SK-N-MC (cell line): ENCODE results near the gene PDE4D.
"Not testable (repeated sequence)": the region's sequence is repeated elsewhere in the genome, so short reads cannot be mapped to it uniquely, and the experiment has no call there.

Experiments
- DNase-seq: peaks from one replicate; pipeline ENCODE4 v3.0.0-alpha.2; 2011; ENCODE audit warnings: low read depth, low spot score
- H3K27ac ChIP-seq: fragments of 200-600 bp; sonication (generic); 2 replicates; pipeline ENCODE4 v1.5.1; 2016; ENCODE audit warnings: mixed run types
- H3K36me3 ChIP-seq: fragments of 200-600 bp; sonication (generic); 2 replicates; pipeline ENCODE4 v1.6.1; 2017; ENCODE audit warnings: antibody characterized with exemption, low read length, mixed read lengths; ENCODE audit not compliant: insufficient read depth
- H3K4me3 ChIP-seq: fragments of 200-600 bp; sonication (generic); 2 replicates; pipeline ENCODE4 v1.5.1; 2016
- H3K9ac ChIP-seq: fragments of 200-600 bp; sonication (generic); 2 replicates; pipeline ENCODE4 v1.8.0; 2017; ENCODE audit warnings: mixed run types, mixed read lengths; ENCODE audit not compliant: insufficient read length
- H3K9me3 ChIP-seq: fragments of 200-600 bp; sonication (generic); 2 replicates; pipeline ENCODE4 v1.6.1; 2017; ENCODE audit warnings: low read depth, mild to moderate bottlenecking, antibody characterized with exemption, low read length, moderate library complexity, mixed read lengths
- EZH2 ChIP-seq: fragments of 200-600 bp; sonication (generic); IDR thresholded peaks from one replicate; pipeline ENCODE4 v1.6.1; 2017; ENCODE audit warnings: antibody characterized with exemption
- FOXP2 ChIP-seq: optimal IDR thresholded peaks from 2 replicates; pipeline ENCODE3; 2011; ENCODE audit warnings: mild to moderate bottlenecking, moderate library complexity; ENCODE audit not compliant: insufficient read depth; ENCODE audit errors: extremely low read length, control extremely low read depth
- POLR2AphosphoS5 ChIP-seq: IDR thresholded peaks from 2 replicates; pipeline ENCODE4 v1.6.1; 2012; ENCODE audit warnings: mild to moderate bottlenecking, low read depth, low read length, borderline replicate concordance

The PDE4D gene

DNA sequence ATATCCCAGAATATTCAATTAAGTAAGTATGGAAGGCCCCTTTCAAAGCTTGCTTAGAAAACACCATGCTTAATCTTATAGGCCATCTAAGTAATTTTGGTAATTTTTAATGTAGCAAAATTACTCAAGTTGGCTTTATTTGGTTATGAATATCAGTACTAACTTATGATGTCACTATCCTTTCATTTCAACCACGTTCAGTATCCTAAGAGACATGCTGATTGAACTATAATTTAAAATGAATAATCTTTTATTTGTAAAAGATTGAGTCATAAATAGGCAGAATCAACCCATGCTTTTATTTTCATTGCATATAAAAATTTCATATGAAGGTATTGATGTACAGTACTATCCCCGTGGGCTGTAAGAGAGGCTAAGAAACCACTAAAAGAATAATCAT is 923.7 kb downstream of the PDE4D start:
- H3K36me3 ChIP-seq, result peaks cover 19% of the 10 kb centered on the region; the same call in 1 of the 2 replicates
- no peak overlapping the region for H3K9ac ChIP-seq
- no peak overlapping the region for H3K27ac ChIP-seq
- no peak overlapping the region for H3K4me3 ChIP-seq
- DNase-seq, result no peak
- no peak for TF ChIP-seq EZH2
- TF ChIP-seq FOXP2, result no peak
- no peak for TF ChIP-seq POLR2AphosphoS5
- H3K9me3 ChIP-seq, result no peaks in the 10 kb centered on the region

- DNase-seq, result no peak
- Histone ChIP-seq H3K27ac (no peak overlapping the region), H3K4me3 (no peak overlapping the region), H3K9me3 (no peaks in the 10 kb centered on the region), H3K9ac (no peak overlapping the region), H3K36me3 (peaks cover 13% of the 10 kb centered on the region; the same call in 1 of the 2 replicates)
- TF ChIP-seq EZH2 (no peak), FOXP2 (no peak), POLR2AphosphoS5 (no peak)
Measured at GRCh38 chr5:58969253-58969652, 924.3 kb downstream of the PDE4D start.

DNA sequence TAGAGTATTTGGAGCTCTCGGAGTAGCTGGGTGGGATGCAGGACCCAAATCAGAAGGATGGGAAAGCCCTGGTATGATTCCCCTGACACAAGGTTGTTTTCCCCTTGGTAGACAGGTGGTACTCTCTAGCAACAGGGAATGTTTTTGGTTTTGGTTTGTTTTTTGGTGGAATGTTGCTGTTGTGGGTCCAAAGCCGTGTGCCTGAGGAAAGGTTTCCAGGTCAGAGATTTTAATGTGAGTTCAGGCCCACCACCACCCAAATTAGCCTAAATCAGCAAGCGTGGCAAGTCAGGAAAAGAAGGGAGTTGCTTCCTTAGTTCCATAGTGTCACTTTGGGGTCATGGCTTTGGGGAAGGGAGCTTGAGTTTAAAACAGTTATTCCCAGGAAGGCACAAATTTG is 925.2 kb downstream of the PDE4D start:
- TF ChIP-seq POLR2AphosphoS5 (no peak), EZH2 (no peak), FOXP2 (no peak)
- peaks cover 5% of the 10 kb centered on the region; the same call in 1 of the 2 replicates for H3K36me3 ChIP-seq
- H3K9ac ChIP-seq, result no peak overlapping the region
- H3K9me3 ChIP-seq, result no peaks in the 10 kb centered on the region
- no peak overlapping the region for H3K27ac ChIP-seq
- no peak for DNase-seq
- no peak overlapping the region for H3K4me3 ChIP-seq

DNA sequence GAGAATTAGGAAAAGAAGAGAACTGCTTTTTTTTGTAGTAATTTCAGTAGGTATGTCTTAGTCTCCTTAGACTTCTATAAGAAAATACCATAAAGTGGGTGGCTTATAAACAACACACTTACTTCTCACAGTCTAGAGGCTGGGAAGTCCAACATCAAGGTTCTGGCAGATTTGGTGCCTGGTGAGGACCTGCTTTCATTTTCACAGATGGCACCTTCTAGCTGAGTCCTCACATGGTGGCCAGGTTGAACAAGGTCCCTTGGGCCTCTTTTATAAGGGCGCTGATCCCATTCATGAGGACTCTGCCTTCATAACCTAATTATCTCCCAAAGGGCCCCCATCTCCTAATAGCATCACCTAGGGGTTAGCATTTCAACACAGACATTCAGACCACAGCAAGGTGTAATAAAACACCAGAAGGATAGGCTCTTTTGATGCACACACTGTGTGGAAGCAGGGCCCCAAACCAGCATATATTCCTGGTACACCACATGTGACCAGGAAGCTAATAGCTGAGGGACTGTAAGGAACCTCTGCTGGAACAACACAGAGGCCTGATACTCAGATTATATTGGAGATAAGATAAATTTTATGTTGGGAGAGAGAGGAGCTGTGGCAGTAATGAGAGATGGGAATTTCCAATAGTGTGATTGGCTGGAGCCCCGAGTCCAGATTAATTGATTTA is 925.8 kb downstream of the PDE4D start:
- no peak for TF ChIP-seq FOXP2
- TF ChIP-seq POLR2AphosphoS5, result no peak
- TF ChIP-seq EZH2, result no peak
- no peak for DNase-seq
- Histone ChIP-seq H3K9me3 (no peaks in the 10 kb centered on the region), H3K36me3 (no peaks in the 10 kb centered on the region), H3K9ac (no peak overlapping the region), H3K4me3 (no peak overlapping the region), H3K27ac (no peak overlapping the region)

GRCh38 chr5:58965677-58966414 is 927.7 kb downstream of the PDE4D start:
- no peaks in the 10 kb centered on the region for H3K9me3 ChIP-seq
- H3K4me3 ChIP-seq, result no peak overlapping the region
- no peak overlapping the region for H3K27ac ChIP-seq
- no peak for DNase-seq
- H3K36me3 ChIP-seq, result no peaks in the 10 kb centered on the region
- no peak for TF ChIP-seq FOXP2
- TF ChIP-seq POLR2AphosphoS5, result no peak
- TF ChIP-seq EZH2, result no peak
- no peak overlapping the region for H3K9ac ChIP-seq

DNA sequence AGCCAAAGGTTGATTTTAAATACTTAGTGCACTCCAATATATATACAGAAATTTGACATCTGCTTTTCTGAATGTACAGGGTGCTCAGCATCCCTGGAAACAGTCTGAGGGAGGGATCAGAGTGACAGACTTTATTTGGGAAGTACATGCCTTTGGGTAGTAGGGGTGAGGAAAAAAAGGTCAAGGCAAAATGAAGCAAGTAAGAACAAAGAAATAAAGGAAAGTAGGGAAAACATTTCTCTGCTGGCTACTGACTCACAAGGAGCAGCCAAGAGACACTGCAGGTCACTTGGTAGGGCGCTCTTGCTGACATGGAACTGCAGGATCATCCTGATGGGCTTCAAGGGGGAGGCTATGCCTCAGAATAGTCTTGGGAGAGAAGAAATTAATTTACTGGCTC is 929.7 kb downstream of the PDE4D start:
- no peak for DNase-seq
- no peaks in the 10 kb centered on the region for H3K9me3 ChIP-seq
- no peak overlapping the region for H3K27ac ChIP-seq
- no peaks in the 10 kb centered on the region for H3K36me3 ChIP-seq
- no peak overlapping the region for H3K9ac ChIP-seq
- TF ChIP-seq POLR2AphosphoS5 (no peak), EZH2 (no peak), FOXP2 (no peak)
- H3K4me3 ChIP-seq, result no peak overlapping the region

DNA sequence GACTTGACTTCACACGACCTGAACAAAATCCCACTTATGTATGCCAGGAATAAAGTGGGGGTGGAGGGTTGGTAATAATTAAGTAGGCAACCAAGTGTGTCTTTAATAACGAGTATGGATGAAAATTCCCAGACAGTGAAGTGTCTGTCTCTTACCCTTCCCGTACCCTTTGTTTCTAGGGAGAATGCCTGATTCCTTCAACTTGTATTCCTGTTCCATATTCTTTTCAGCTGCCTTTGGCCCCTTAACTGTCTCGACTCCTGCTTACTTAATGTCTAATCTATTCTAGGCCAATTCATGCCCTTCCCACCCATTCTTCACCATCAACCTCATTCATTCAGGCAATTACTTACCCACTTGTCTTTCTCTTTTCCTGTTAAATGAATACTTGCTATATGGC is 930.2 kb downstream of the PDE4D start:
- TF ChIP-seq POLR2AphosphoS5 (no peak), EZH2 (no peak), FOXP2 (no peak)
- H3K27ac ChIP-seq, result no peak overlapping the region

DNA sequence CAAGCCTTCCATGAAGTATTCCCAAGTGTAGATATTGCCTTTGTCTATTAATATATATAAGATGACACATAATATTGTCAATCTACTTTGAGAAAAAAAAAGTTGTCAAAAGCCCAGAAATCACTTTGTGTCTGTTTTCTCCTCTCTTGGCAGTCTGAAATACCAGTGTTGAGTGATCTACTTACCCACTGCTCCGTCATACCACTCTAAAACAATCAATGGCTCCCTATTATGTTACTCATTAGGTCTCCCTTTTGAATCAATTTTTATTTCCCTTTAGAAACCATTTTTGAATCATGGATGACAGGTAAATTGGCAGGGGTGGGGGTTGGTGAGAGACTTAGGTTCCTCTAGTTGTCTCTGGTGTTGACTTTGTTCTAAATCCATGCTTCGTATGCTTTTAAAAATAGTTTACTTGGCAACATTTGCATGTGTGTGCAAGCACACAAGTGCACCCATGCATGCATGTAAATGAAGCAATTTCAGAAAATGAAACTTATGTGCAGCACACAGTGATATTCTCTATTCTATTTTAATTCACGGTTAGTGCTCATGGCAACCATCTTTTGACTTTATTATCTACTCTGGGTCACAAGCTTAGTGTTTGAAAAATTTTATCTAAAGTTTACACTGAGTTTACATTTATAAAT is 931.8 kb downstream of the PDE4D start:
- H3K9ac ChIP-seq, result no peak overlapping the region
- no peak overlapping the region for H3K4me3 ChIP-seq
- DNase-seq, result no peak
- no peak for TF ChIP-seq EZH2
- no peak for TF ChIP-seq FOXP2
- TF ChIP-seq POLR2AphosphoS5, result no peak
- no peaks in the 10 kb centered on the region for H3K36me3 ChIP-seq
- H3K9me3 ChIP-seq, result no peaks in the 10 kb centered on the region
- no peak overlapping the region for H3K27ac ChIP-seq

More for the DNA sequence above, 930.2 kb downstream of the PDE4D start:
- Histone ChIP-seq H3K9me3 (no peaks in the 10 kb centered on the region), H3K36me3 (no peaks in the 10 kb centered on the region), H3K4me3 (no peak overlapping the region), H3K9ac (no peak overlapping the region)
- DNase-seq, result no peak

GRCh38 chr5:58958701-58959100 is 934.8 kb downstream of the PDE4D start:
- Histone ChIP-seq H3K36me3 (no peaks in the 10 kb centered on the region), H3K9me3 (no peaks in the 10 kb centered on the region), H3K9ac (no peak overlapping the region), H3K4me3 (no peak overlapping the region), H3K27ac (no peak overlapping the region)
- DNase-seq, result no peak
- TF ChIP-seq EZH2 (no peak), FOXP2 (no peak), POLR2AphosphoS5 (no peak)

DNA sequence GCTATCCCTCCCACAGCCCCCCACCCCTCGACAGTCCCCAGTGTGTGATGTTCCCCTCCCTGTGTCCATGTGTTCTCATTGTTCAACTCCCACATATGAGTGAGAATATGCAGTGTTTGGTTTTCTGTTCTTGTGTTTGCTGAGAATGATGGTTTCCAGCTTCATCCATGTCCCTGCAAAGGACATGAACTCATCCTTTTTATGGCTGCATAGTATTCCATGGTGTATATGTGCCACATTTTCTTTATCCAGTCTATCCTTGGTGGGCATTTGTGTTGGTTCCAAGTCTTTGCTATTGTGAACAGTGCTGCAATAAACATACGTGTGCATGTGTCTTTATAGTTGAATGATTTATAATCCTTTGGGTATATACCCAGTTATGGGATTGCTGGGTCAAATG is 940.3 kb downstream of the PDE4D start:
- not testable (repeated sequence) for H3K27ac ChIP-seq, H3K4me3 ChIP-seq, DNase-seq, H3K9me3 ChIP-seq, H3K36me3 ChIP-seq, H3K9ac ChIP-seq
